A549 (cell line): Measurements from ENCODE around the gene ANTXR1. TPM values are rescaled to one million over a fixed set of nuclear protein-coding genes. Genes with fewer than 3 reads are reported as not detected.

Experiments used
- ATAC-seq, 2 experiments: fragments of 200-7000 bp in 1 of 2; fragments of >200 bp in 1 of 2; cut with Nextera tagmentation in 1 of 2; cut with Tn5 transposase in 1 of 2; 3 replicates each; pipeline versions ENCODE4 v1.8.0 to v1.9.1; 2018 to 2020; ENCODE audit warnings: mild to moderate bottlenecking in 1 of 2, moderate library complexity in 1 of 2
- CTCF ChIA-PET: fragments of 300-600 bp; sonication (Branson Sonifier 250); formaldehyde crosslinking; extraction: SDS; loops from one replicate; lab custom pipeline; 2021; ENCODE audit warnings: antibody characterized with exemption, inconsistent platforms; lab: Yijun Ruan, JAX
- POLR2A ChIA-PET: fragments of 350-600 bp; formaldehyde crosslinking; extraction: SDS; loops from one replicate; lab custom pipeline; 2021; ENCODE audit warnings: antibody characterized with exemption, inconsistent platforms; lab: Yijun Ruan, JAX
- DNase-seq, 2 experiments: peaks; one replicate each; pipeline versions ENCODE4 v3.0.0 to v3.0.0-alpha.2; 2011 to 2016; ENCODE audit warnings: low read depth in 1 of 2, low spot score in 1 of 2
- FAIRE-seq: peaks from 2 replicates; lab custom pipeline; 2011; peaks lifted over from hg19 to GRCh38; lab: Jason Lieb, UNC
- H3K27ac ChIP-seq, 2 experiments: fragments of >200 bp; sonication (Bioruptor Twin); formaldehyde crosslinking; 3 replicates each; pipeline ENCODE4 v1.5.1; 2016 to 2017
- H3K4me1 ChIP-seq: fragments of >200 bp; sonication (Bioruptor Twin); formaldehyde crosslinking; 3 replicates; pipeline ENCODE4 v1.6.1; 2016
- H3K4me2 ChIP-seq: fragments of >200 bp; sonication (Bioruptor Twin); formaldehyde crosslinking; 3 replicates; pipeline ENCODE4 v1.6.1; 2016
- H3K4me3 ChIP-seq: fragments of >200 bp; sonication (Bioruptor Twin); formaldehyde crosslinking; 3 replicates; pipeline ENCODE4 v1.5.1; 2016
- H3K9me3 ChIP-seq: fragments of >200 bp; sonication (Bioruptor Twin); formaldehyde crosslinking; 3 replicates; pipeline ENCODE4 v1.6.1; 2016
- ATOH8 ChIP-seq: fragments of 250-450 bp; sonication (Bioruptor Pico); IDR thresholded peaks from 2 replicates; pipeline ENCODE4 v1.5.0; 2020; ENCODE audit warnings: low read depth, mild to moderate bottlenecking, moderate library complexity
- CBX2 ChIP-seq: fragments of 200-600 bp; sonication (generic); IDR thresholded peaks from 2 replicates; pipeline ENCODE4 v1.6.1; 2016; ENCODE audit warnings: low read depth, mild to moderate bottlenecking, borderline replicate concordance
- CEBPB ChIP-seq, 2 experiments: fragments of >200 bp in 1 of 2; sonication (Bioruptor Twin) in 1 of 2; formaldehyde crosslinking in 1 of 2; IDR thresholded peaks; 2 replicates each; pipeline ENCODE4 v1.6.1; 2012 to 2016
- CHD2 ChIP-seq: fragments of 150-350 bp; IDR thresholded peaks from 2 replicates; pipeline ENCODE4 v1.6.1; 2014; ENCODE audit warnings: low read length; ENCODE audit not compliant: partially characterized antibody
- CTCF ChIP-seq: fragments of >200 bp; sonication (Bioruptor Twin); formaldehyde crosslinking; IDR thresholded peaks from 3 replicates; pipeline ENCODE4 v1.5.1; 2016
- EHF ChIP-seq: fragments of 250-450 bp; sonication (Bioruptor Pico); IDR thresholded peaks from 2 replicates; pipeline ENCODE4 v1.5.0; 2020; ENCODE audit warnings: mild to moderate bottlenecking
- EHMT2 ChIP-seq: fragments of 200-600 bp; sonication (generic); IDR thresholded peaks from 2 replicates; pipeline ENCODE4 v1.6.1; 2016; ENCODE audit warnings: antibody characterized with exemption, low read depth, mild to moderate bottlenecking, moderate library complexity
- ELK1 ChIP-seq: fragments of 150-350 bp; IDR thresholded peaks from 2 replicates; pipeline ENCODE4 v1.6.1; 2014; ENCODE audit warnings: low read depth, mild to moderate bottlenecking, low read length
- EP300 ChIP-seq, 2 experiments: fragments of >200 bp; sonication (Bioruptor Twin); formaldehyde crosslinking; IDR thresholded peaks; 2 replicates in 1 of 2; 3 replicates in 1 of 2; pipeline ENCODE4 v1.6.1; 2016 to 2017
- ESRRA ChIP-seq: fragments of 150-350 bp; IDR thresholded peaks from 2 replicates; pipeline ENCODE4 v1.6.1; 2014; ENCODE audit warnings: mild to moderate bottlenecking, low read length, borderline replicate concordance
- GATA3 ChIP-seq: IDR thresholded peaks from 2 replicates; pipeline ENCODE4 v1.6.1; 2012; ENCODE audit warnings: borderline replicate concordance
- HMGXB4 ChIP-seq: fragments of 250-450 bp; sonication (Bioruptor Pico); IDR thresholded peaks from 2 replicates; pipeline ENCODE4 v1.5.0; 2021; ENCODE audit warnings: mild to moderate bottlenecking, moderate library complexity, borderline replicate concordance
- HOXB5 ChIP-seq: fragments of 250-450 bp; sonication (Bioruptor Pico); IDR thresholded peaks from 2 replicates; pipeline ENCODE4 v1.5.0; 2020; ENCODE audit warnings: mild to moderate bottlenecking, moderate library complexity
- JUN ChIP-seq, 2 experiments: fragments of >200 bp; sonication (Bioruptor Twin); formaldehyde crosslinking; IDR thresholded peaks; 2 replicates in 1 of 2; 3 replicates in 1 of 2; pipeline ENCODE4 v1.6.1; 2016 to 2017
- KDM1A ChIP-seq: fragments of 200-600 bp; sonication (generic); IDR thresholded peaks from 2 replicates; pipeline ENCODE4 v1.6.1; 2016; ENCODE audit warnings: low read depth, mild to moderate bottlenecking
- MAX ChIP-seq: IDR thresholded peaks from 2 replicates; pipeline ENCODE4 v1.6.1; 2012
- MAZ ChIP-seq: fragments of 150-350 bp; IDR thresholded peaks from 2 replicates; pipeline ENCODE4 v1.6.1; 2014; ENCODE audit warnings: antibody characterized with exemption, low read depth, low read length, borderline replicate concordance
- MYC ChIP-seq: IDR thresholded peaks from 2 replicates; pipeline ENCODE4 v1.6.1; 2012; ENCODE audit warnings: mild to moderate bottlenecking, inconsistent platforms, low read length, improper control_type of control experiment, borderline replicate concordance
- NR3C1 ChIP-seq: fragments of >200 bp; sonication (Bioruptor Twin); formaldehyde crosslinking; IDR thresholded peaks from 3 replicates; pipeline ENCODE4 v1.6.1; 2017
- RCOR1 ChIP-seq: fragments of 150-350 bp; IDR thresholded peaks from 2 replicates; pipeline ENCODE4 v1.6.1; 2014; ENCODE audit warnings: antibody characterized with exemption, low read length, low read depth
- RFX5 ChIP-seq: fragments of 450-650 bp; IDR thresholded peaks from 2 replicates; pipeline ENCODE4 v1.7.1; 2014; ENCODE audit warnings: antibody characterized with exemption, mild to moderate bottlenecking, moderate library complexity
- RNF2 ChIP-seq: fragments of 200-600 bp; sonication (generic); IDR thresholded peaks from 2 replicates; pipeline ENCODE4 v1.6.1; 2016; ENCODE audit warnings: low read depth, mild to moderate bottlenecking, antibody characterized with exemption, moderate library complexity, borderline replicate concordance
- SMC3 ChIP-seq: fragments of >200 bp; sonication (Bioruptor Twin); formaldehyde crosslinking; IDR thresholded peaks from 3 replicates; pipeline ENCODE4 v1.6.1; 2018; ENCODE audit warnings: inconsistent platforms
- TFCP2L1 ChIP-seq: fragments of 250-450 bp; sonication (Bioruptor Pico); IDR thresholded peaks from 2 replicates; pipeline ENCODE4 v1.5.0; 2021; ENCODE audit warnings: mild to moderate bottlenecking
- TP53 ChIP-seq: fragments of 250-450 bp; sonication (Bioruptor Pico); IDR thresholded peaks from 2 replicates; pipeline ENCODE4 v1.5.0; 2021; ENCODE audit warnings: mild to moderate bottlenecking, moderate library complexity
- USF2 ChIP-seq: fragments of 450-650 bp; IDR thresholded peaks from 2 replicates; pipeline ENCODE4 v1.6.1; 2014; ENCODE audit warnings: antibody characterized with exemption
- ZFP36 ChIP-seq: fragments of 450-650 bp; IDR thresholded peaks from 2 replicates; pipeline ENCODE4 v1.6.1; 2014; ENCODE audit warnings: borderline replicate concordance; ENCODE audit not compliant: partially characterized antibody
- WGBS: methylation state at CpG from one replicate; pipeline ENCODE4 v1.1.6; 2017; ENCODE audit errors: missing lambda C conversion rate; 5-methylcytosine and 5-hydroxymethylcytosine counted together
- polyA plus RNA-seq, 4 experiments: library from polyadenylated mRNA; depleted of rRNA in 3 of 4; stranded (reverse); fragments of >200 nt; fragmentation: RNase III in 1 of 4; extraction: RNeasy Plus Mini Kit Qiagen cat#74134 plus additional on column Dnase treatment in 1 of 4; gene quantifications; 2 replicates in 3 of 4; 3 replicates in 1 of 4; pipeline ENCODE4 v1.2.3, GENCODE V29; 2011 to 2017

ANTXR1 gene
- polyA plus RNA-seq, 2 of the 4 experiments (the other 2 are of a cell fraction) = 161 to 194 TPM

- ChIA-PET POLR2A (no interaction called here), CTCF (interaction anchor here (0.6 to 2.7 kb wide), 5 partner anchors 11 to 266 kb away, joined by 3 to 15 read pairs (median 3); partner anchors contain the start of gene ANTXR1)
- TF ChIP-seq EHMT2 (no peak), HMGXB4 (CRISPR knock-in tag) (no peak), JUN (IDR thresholded peaks at IDR 0.05) (no peak), HOXB5 (CRISPR knock-in tag) (no peak), RNF2 (no peak), KDM1A (no peak), ELK1 (no peak), TFCP2L1 (CRISPR knock-in tag) (no peak), CBX2 (no peak), MAZ (no peak)
- FAIRE-seq (no peak), ATAC-seq (no peak), DNase-seq (no peak)
- 88% methylated on average over 3 of the region's 3 CpGs for WGBS
- Histone ChIP-seq H3K9me3 (no peaks in the 10 kb centered on the region), H3K4me3 (no peak overlapping the region), H3K27ac (no peak overlapping the region), H3K4me1 (peaks cover 6% of the 10 kb centered on the region; the same call in 1 of the 3 replicates), H3K4me2 (no peak overlapping the region)
Observed at GRCh38 chr2:69209482-69209881, 196.5 kb downstream of the ANTXR1 start.

GRCh38 chr2:69210385-69210784, 197.4 kb downstream of the ANTXR1 start:
- no peak overlapping the region for H3K4me3 ChIP-seq
- no peak for DNase-seq
- H3K27ac ChIP-seq = no peak overlapping the region
- no peak for TF ChIP-seq NR3C1
- TF ChIP-seq CHD2 = no peak
- TF ChIP-seq GATA3 = no peak
- no peak for TF ChIP-seq ATOH8
- no peak for TF ChIP-seq CEBPB (IDR thresholded peaks at IDR 0.05)
- TF ChIP-seq RFX5 = no peak
- TF ChIP-seq USF2 = no peak
- no peak for TF ChIP-seq TP53 (CRISPR knock-in tag)
- TF ChIP-seq EP300 (IDR thresholded peaks at IDR 0.05) = no peak
- TF ChIP-seq HOXB5 (CRISPR knock-in tag) = no peak
- no peak for TF ChIP-seq CTCF
- TF ChIP-seq SMC3 = no peak
- TF ChIP-seq MYC = no peak
- TF ChIP-seq RCOR1 = no peak
- TF ChIP-seq ZFP36 = no peak
- TF ChIP-seq ESRRA = no peak
- TF ChIP-seq EHF (CRISPR knock-in tag) = no peak
- TF ChIP-seq MAX = no peak
- no peaks in the 10 kb centered on the region for H3K9me3 ChIP-seq
- FAIRE-seq = peak; percentile 46
- ATAC-seq = no peak
- CTCF ChIA-PET = interaction anchor here (1.4 kb wide), 1 partner anchor 198 kb away, joined by 3 read pairs; the partner anchor contains the start of gene ANTXR1
- H3K4me1 ChIP-seq = peaks cover 9% of the 10 kb centered on the region; the same call in 1 of the 3 replicates
- H3K4me2 ChIP-seq = no peak overlapping the region
- POLR2A ChIA-PET = no interaction called here
- WGBS = 90% methylated on average over 6 of the region's 6 CpGs
